SK-N-SH treated with all-trans-retinoic acid at 6 μM for 48 hours (cell line): Measurements from ENCODE around the gene TMEM217.

Source experiments
- ATAC-seq: fragments of 200-7000 bp; cut with Tn5 transposase; 3 replicates; pipeline ENCODE4 v1.9.1; 2020; ENCODE audit warnings: mild to moderate bottlenecking, moderate library complexity
- CREB5 ChIP-seq: fragments of 250-450 bp; sonication (Bioruptor Pico); IDR thresholded peaks from 2 replicates; pipeline ENCODE4 v1.5.1; 2020; ENCODE audit warnings: low read depth, mild to moderate bottlenecking, moderate library complexity
- CSDC2 ChIP-seq: fragments of 250-450 bp; sonication (Bioruptor Pico); IDR thresholded peaks from 2 replicates; pipeline ENCODE4 v1.5.0; 2020; ENCODE audit warnings: mild to moderate bottlenecking, moderate library complexity
- CSRNP3 ChIP-seq: fragments of 250-450 bp; sonication (Bioruptor Pico); IDR thresholded peaks from 2 replicates; pipeline ENCODE4 v1.5.1; 2021; ENCODE audit warnings: mild to moderate bottlenecking, moderate library complexity
- ESRRG ChIP-seq: fragments of 250-450 bp; sonication (Bioruptor Pico); IDR thresholded peaks from 2 replicates; pipeline ENCODE4 v1.6.1; 2021; ENCODE audit warnings: mild to moderate bottlenecking
- GLIS3 ChIP-seq: fragments of 250-450 bp; sonication (Bioruptor Pico); IDR thresholded peaks from 2 replicates; pipeline ENCODE4 v1.5.0; 2020; ENCODE audit warnings: mild to moderate bottlenecking, moderate library complexity
- OSR1 ChIP-seq: fragments of 250-450 bp; sonication (Bioruptor Pico); IDR thresholded peaks from 2 replicates; pipeline ENCODE4 v1.8.0; 2022; ENCODE audit warnings: moderate library complexity, mild to moderate bottlenecking, inconsistent platforms
- PATZ1 ChIP-seq: fragments of 250-450 bp; sonication (Bioruptor Pico); IDR thresholded peaks from 2 replicates; pipeline ENCODE4 v1.8.0; 2020; ENCODE audit warnings: mild to moderate bottlenecking, moderate library complexity, borderline replicate concordance
- POU6F1 ChIP-seq: fragments of 250-450 bp; sonication (Bioruptor Pico); IDR thresholded peaks from 2 replicates; pipeline ENCODE4 v1.8.0; 2021; ENCODE audit warnings: low read depth, mild to moderate bottlenecking, moderate library complexity, borderline replicate concordance
- RARB ChIP-seq: fragments of 250-450 bp; sonication (Bioruptor Pico); IDR thresholded peaks from 2 replicates; pipeline ENCODE4 v1.8.0; 2021; ENCODE audit warnings: mild to moderate bottlenecking, moderate library complexity
- SNAI2 ChIP-seq: fragments of 250-450 bp; sonication (Bioruptor Pico); IDR thresholded peaks from 2 replicates; pipeline ENCODE4 v1.5.0; 2020; ENCODE audit warnings: mild to moderate bottlenecking, moderate library complexity
- TCF4 ChIP-seq: fragments of 250-450 bp; sonication (Bioruptor Pico); IDR thresholded peaks from 2 replicates; pipeline ENCODE4 v1.8.0; 2021; ENCODE audit warnings: mild to moderate bottlenecking, moderate library complexity, borderline replicate concordance
- TOX ChIP-seq: fragments of 250-450 bp; sonication (Bioruptor Pico); IDR thresholded peaks from 2 replicates; pipeline ENCODE4 v1.8.0; 2021; ENCODE audit warnings: mild to moderate bottlenecking, moderate library complexity, borderline replicate concordance
- TSHZ2 ChIP-seq: fragments of 250-450 bp; sonication (Bioruptor Pico); IDR thresholded peaks from 2 replicates; pipeline ENCODE4 v1.5.0; 2020; ENCODE audit warnings: mild to moderate bottlenecking, moderate library complexity
- ZC3H10 ChIP-seq: fragments of 250-450 bp; sonication (Bioruptor Pico); IDR thresholded peaks from 2 replicates; pipeline ENCODE4 v1.5.1; 2021; ENCODE audit warnings: mild to moderate bottlenecking, moderate library complexity
- ZFP3 ChIP-seq: fragments of 250-450 bp; sonication (Bioruptor Pico); IDR thresholded peaks from 2 replicates; pipeline ENCODE4 v1.5.0; 2020; ENCODE audit warnings: mild to moderate bottlenecking, moderate library complexity
- ZNF565 ChIP-seq: fragments of 450-650 bp; formaldehyde crosslinking; conservative IDR thresholded peaks from 2 replicates; pipeline ENCODE4 v1.5.0; 2020; ENCODE audit warnings: low read depth, mild to moderate bottlenecking, moderate library complexity
- ZNF70 ChIP-seq: fragments of 450-650 bp; formaldehyde crosslinking; IDR thresholded peaks from 2 replicates; pipeline ENCODE4 v1.5.0; 2020; ENCODE audit warnings: mild to moderate bottlenecking, moderate library complexity

The TMEM217 gene

GRCh38 chr6:37273690-37274089 is 15.7 kb upstream of the TMEM217 start:
- no peak for TF ChIP-seq TSHZ2 (CRISPR knock-in tag)
- TF ChIP-seq ESRRG (CRISPR knock-in tag) = no peak
- no peak for TF ChIP-seq CSDC2 (CRISPR knock-in tag)
- no peak for TF ChIP-seq GLIS3 (CRISPR knock-in tag)
- no peak for TF ChIP-seq OSR1
- TF ChIP-seq CSRNP3 = no peak
- no peak for TF ChIP-seq TCF4 (CRISPR knock-in tag)
- TF ChIP-seq PATZ1 = no peak
- TF ChIP-seq POU6F1 (CRISPR knock-in tag) = no peak
- TF ChIP-seq ZNF70 = no peak
- TF ChIP-seq ZNF565 = no peak
- TF ChIP-seq RARB = no peak
- TF ChIP-seq SNAI2 (CRISPR knock-in tag) = no peak
- no peak for TF ChIP-seq ZC3H10 (CRISPR knock-in tag)
- TF ChIP-seq CREB5 (CRISPR knock-in tag) = no peak
- no peak for TF ChIP-seq ZFP3 (CRISPR knock-in tag)
- ATAC-seq = no peak

GRCh38 chr6:37272834-37273566 is 15.1 kb upstream of the TMEM217 start:
- no peak for ATAC-seq

More at GRCh38 chr6:37272834-37273566, 15.1 kb upstream of the TMEM217 start:
- no peak for TF ChIP-seq CSDC2 (CRISPR knock-in tag)
- no peak for TF ChIP-seq CREB5 (CRISPR knock-in tag)
- TF ChIP-seq TCF4 (CRISPR knock-in tag) = no peak
- no peak for TF ChIP-seq GLIS3 (CRISPR knock-in tag)
- no peak for TF ChIP-seq ESRRG (CRISPR knock-in tag)
- no peak for TF ChIP-seq TOX
- TF ChIP-seq ZNF565 = no peak
- TF ChIP-seq ZC3H10 (CRISPR knock-in tag) = no peak
- no peak for TF ChIP-seq TSHZ2 (CRISPR knock-in tag)
